HG02970 (cell line): ENCODE data around the gene OR10K1.
"Not testable (repeated sequence)": the region's sequence is repeated elsewhere in the genome, so short reads cannot be mapped to it uniquely, and the experiment has no call there.

Source experiments
- ATAC-seq: cut with Tn5 transposase; IDR thresholded peaks from one replicate; pipeline ENCODE4 v1.9.1; 2021; ENCODE audit warnings: mild to moderate bottlenecking, moderate library complexity, moderate number of reproducible peaks; ENCODE audit not compliant: unreplicated experiment, low FRiP score

OR10K1 gene, protein sequence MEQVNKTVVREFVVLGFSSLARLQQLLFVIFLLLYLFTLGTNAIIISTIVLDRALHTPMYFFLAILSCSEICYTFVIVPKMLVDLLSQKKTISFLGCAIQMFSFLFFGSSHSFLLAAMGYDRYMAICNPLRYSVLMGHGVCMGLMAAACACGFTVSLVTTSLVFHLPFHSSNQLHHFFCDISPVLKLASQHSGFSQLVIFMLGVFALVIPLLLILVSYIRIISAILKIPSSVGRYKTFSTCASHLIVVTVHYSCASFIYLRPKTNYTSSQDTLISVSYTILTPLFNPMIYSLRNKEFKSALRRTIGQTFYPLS

DNA sequence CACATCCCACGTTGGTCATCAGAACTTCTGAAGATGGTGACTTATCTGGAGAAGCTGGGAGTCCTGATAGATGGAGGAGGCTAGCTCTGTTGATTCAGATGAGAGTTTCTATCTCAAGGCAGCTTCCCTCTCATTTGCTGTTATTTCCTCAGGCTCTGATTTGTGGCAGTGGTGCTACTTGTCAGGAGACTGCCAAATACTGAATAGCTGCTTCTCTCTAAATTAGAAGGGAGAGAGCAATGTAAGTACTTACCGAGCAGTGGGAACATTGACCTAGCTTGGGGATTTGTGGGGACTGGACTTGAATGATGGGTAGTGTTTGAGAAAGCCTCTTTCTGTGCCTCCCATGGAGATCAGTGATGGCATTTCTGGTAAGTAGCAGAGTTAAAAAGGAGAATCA is at the start of gene OR10K1:
Gene OR10K1, plus strand, starts transcription at position 301 of the 400 bp plus-strand sequence. CDS start 3,728 bp downstream, outside the sequence.
- no peak for ATAC-seq

DNA sequence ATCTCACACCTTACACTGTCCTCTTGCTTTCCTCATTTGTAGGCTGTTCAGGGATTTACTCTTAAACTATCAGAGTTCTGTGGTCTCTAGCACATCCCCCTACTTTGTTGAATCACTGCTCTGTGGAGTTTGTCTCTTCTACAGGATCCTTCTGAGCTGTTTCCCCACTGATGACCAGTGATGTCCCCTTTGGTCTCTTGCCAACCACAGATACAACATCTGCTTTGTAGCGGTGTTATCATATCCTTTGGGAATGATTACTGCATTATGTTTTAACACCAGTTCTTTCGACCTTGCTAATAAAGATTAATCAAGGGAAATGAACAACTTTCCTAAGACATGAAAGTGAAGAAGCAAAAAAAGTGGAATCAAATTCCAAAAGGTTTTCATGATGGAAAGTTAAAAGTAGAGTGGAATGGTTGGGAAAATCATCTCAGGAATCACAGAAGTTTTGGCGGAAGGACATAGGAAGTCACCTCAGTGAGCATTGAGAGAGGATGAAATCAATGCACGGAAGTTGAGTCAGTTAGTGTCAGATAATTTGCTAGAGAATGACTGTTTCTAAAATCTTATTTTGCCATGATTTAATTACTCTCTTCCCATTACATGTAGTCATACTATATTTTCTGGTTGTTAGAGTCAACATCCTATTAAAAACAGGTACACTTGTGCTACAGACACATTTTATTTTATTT is 46.8 kb upstream of the OR10K1 start:
- ATAC-seq: no peak

DNA sequence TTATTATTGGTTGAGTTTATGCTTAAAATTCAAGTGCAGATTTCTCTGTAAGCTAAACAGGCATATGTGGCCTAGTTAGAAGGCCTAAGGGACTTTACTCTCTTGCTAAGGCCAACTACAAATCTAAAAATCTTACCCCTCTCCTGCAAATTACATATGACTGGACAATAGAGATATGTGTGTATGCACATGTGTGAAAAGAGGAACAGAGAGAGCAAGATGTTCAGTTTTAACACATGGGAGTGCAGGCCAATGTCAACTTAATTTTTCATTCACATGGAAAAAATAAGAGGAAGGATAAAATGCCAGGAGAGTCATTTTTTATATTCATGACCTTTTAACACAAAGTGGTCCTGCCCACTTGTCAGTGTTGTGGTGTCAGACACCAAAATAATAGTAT is 44.0 kb upstream of the OR10K1 start:
- ATAC-seq: no peak

DNA sequence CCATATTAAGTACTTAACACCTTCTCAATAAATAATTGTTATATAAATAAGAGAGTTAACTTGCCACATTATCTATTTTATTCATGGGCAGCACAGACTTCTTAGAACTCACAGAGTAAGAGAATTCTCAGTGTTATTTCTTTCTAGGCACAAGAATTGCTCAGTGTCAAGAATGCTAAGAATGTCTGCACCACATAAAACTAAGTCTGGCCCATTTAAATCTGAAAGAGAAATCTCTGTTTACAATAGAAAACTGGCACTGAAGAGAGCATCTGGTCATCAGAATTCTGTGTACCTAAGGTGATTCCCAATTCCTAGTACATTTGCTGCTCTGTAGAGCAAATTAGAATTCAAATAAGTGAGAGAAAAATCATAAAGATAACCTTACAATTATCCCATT is 39.4 kb upstream of the OR10K1 start:
- ATAC-seq: no peak

DNA sequence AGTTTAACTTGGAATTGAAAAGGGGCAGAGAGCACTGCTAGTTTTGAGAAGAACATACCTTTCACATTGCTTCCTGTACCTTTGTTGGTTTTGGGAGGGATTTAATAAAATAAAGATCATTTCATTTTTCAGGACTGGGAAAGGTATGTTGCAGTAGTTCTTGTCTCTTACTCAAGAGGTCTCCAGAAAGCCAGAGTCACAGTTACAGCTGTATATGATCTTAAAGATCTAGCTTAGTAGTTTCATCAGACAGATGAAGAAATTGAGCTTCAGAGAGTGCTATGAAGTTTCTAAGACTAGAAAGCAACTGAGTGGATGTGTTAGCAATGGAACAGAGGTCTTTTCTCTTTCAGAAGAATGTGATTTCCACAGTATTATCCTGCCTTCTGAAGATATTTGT is 36.6 kb upstream of the OR10K1 start:
- ATAC-seq: no peak

DNA sequence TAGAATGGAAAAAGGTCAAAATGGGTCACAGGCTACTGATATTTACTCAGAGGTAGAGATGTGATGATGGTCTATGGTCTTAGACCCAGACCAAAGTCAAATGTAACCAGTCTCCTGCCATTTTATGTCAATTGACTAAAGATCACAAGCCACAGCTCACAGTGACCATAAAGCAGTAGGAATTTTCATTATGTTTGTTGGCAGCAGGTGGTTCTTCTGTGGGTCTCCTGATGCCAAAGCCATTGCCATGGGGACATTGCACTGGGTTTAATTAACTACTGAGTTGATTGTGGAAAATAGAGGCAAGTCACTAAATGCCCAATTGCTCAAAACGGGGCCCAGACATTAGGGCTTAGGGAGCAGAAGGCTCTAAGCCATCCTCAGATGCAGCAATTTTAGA is 35.5 kb upstream of the OR10K1 start, which contains the start of gene OR10K2:
Gene OR10K2, minus strand, starts transcription at position 101 of the 400 bp plus-strand sequence. CDS start 5,371 bp downstream, outside the sequence.
- no peak for ATAC-seq

DNA sequence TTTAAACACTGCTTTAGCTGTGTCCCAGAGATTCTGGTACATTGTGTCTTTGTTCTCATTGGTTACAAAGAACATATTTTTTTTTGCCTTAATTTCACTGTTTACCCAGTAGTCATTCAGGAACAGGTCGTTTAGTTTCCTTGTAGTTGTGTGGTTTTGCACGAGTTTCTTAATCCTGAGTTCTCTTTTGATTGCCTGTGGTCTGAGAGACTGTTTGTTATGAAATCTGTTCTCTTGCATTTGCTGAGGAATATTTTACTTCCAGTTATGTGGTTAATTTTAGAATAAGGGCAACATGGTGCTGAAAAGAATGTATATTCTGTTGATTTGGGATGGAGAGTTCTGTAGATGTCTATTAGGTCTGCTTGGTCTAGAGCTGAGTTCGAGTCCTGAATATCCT is 31.5 kb upstream of the OR10K1 start:
- not testable (repeated sequence) for ATAC-seq

DNA sequence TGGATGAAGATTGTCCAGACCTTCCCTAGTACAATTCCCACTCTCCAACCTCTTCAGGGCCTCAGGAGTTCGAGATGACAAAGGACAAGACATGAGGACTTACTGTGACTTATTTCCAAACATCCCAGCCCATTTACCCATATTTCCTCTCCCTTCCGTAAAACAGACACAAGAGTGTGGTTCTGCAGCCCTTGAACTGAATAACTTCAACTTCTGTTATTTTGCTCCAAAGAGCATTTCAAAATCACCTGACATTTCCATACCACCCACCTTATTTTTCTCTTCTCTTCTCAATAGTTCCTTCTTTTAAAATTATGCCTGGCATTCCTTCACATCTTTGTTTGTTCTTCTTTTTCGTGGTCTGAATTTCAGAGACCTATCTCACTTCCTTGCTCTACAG is 26.9 kb upstream of the OR10K1 start:
- no peak for ATAC-seq

DNA sequence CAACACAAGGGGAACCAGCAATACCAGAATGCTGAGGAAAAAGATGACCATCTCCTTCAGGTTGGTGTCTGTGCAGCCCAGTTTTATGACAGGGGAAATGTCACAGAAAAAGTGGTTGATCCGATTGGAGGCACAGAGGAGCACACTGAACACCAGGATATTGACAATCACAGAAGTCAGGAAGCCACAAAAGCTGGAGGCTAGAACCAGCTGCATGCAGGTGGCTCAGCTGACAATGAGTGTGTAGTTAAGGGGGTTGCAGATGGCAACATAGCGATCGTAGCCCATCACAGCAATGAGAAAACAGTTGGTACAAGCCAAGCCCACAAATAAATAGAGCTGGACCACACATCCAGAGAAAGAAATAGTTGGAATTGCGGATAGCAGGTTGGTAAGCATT is 16.3 kb upstream of the OR10K1 start:
- no peak for ATAC-seq

DNA sequence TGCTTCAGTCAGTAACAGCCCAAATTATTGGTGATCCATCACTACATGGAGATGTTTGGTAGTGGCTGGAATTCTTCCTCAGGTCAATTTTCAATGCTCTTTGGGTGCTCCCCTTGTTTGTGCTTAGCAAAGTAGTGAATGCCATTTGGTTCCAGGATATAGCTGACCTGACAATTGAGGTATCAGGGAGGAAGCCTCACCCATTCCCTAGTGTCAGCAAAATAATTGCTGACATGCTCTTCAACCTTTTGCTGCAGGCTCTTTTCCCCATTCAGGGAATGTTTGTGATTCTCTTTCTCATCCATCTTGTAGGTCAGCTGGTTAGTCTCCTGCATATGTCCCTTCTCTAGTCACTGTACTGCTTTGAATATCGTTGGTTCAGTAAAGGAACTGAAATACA is 7.1 kb upstream of the OR10K1 start:
- no peak for ATAC-seq

DNA sequence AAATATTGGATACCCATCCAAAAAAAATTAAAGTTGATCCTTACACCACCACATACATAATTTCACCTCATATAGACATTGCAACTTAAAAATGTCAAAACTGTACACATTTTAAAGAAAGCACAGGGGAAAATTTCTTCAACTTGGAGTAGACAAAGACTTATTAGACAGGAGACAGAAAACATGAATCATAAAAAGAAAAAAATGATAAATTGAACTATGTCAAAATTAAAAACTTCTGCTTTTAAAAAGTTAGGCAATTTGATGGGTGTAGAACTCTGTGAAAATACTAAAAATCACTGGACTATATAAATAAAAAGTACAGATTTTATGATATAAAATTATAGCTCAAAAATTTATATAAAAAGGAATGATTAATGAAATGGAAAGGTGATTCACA is 4.4 kb upstream of the OR10K1 start:
- ATAC-seq: no peak

DNA sequence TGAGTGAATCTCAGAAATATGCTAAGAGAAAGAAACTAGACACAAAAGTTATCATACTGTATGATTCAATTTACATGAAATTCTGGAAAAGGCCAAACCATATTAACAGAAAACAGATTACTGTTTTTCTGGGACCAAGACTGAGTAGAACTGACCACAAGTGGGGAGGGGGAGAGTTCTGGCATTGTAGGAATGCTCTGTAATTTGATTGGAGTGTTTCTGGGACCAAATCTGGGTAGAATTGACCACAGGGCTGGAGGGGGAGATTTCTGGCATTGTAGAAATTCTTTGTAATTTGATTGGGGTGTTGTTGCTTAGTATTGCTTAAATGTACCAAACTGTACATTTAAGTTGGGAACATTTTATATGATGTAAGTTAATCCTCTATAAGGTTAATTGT is 3.4 kb upstream of the OR10K1 start:
- no peak for ATAC-seq

DNA sequence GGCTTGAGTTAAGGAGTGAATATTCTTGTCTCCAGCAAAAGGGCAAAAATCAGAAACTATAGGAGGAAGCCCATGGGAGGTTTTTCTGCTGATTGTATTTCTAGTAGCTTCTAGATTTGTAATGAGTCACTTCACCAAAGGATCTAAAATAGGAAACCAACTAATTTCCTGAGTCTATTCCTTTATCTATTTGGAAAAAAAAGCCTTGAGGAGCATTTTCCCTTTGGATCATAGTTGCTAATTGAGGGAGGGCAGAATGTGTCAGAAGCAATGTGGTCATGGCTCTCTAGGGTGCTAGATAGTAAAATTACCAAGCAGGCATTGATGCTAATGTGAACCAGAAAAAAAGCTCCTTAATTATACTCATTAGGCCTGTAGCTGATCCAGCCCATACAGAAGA is 10.3 kb downstream of the OR10K1 start, which contains the start of gene OR10R2:
Gene OR10R2, plus strand, starts transcription at position 301 of the 400 bp plus-strand sequence. CDS start 106 bp downstream, outside the sequence.
- ATAC-seq: no peak

DNA sequence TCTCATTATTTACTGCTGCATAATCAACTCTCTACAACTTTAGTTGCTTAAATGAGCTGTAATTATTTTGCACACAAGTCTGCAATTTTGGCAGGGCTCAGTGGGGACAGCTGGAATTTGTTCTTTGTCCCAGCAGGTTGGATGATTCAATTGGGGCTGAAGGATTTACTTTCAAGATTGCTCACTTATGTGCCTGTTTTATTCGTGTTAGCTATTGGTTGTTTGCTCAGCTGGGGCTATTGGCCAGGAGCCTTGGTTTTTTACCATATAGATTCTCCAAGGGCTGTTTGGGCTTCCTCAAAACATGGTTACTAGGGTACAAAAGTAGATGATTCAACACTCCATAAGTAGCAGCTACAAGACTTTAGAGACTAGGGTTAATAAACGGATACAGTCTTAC is 23.8 kb downstream of the OR10K1 start:
- ATAC-seq: no peak

DNA sequence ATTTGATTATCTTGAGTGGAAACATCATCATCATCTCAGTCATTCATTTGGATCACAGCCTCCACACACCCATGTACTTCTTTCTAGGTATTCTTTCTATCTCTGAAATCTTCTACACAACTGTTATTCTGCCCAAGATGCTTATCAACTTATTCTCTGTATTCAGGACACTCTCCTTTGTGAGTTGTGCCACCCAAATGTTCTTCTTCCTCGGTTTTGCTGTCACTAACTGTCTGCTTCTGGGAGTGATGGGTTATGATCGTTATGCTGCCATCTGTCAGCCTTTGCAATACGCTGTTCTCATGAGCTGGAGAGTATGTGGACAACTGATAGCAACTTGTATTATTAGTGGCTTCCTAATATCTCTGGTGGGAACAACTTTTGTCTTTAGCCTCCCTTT is 29.7 kb downstream of the OR10K1 start:
- ATAC-seq: no peak

DNA sequence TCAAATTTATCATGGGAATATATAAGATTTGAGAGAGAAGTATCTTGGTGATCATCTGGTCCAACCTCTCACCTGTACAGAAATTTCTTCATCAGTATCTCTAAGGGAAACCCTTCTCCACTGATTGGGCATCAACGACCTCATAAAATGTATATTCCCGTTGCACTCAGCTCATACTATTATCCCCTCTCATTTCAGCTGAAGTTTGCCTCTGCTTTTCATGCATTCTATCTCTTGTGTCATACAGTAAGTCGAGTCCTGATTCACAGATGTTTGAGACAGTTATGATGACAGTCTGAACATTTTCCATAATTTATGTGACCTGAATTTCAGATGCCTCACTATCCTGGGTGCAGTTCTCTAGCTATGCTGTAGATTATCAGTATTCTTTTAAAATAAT is 31.4 kb downstream of the OR10K1 start:
- ATAC-seq: no peak

DNA sequence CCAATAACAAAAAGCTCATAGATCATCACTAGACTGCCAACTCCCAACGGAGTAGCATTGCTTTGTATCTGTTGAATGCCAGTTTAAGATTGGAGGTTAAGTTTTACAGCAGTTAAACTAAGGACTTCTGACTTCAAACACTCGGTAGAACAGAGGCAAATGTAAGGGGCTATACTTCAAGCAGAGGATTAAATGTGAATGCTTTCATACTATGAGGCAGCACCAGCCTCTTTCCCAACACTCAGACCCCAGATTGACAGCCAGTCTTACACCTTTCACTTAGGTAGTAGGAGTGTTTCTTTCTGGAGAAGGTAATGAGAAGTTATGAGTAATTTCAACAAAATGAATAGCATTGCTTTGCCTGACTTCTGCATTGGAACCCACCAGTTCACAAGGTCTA is 33.2 kb downstream of the OR10K1 start:
- no peak for ATAC-seq

DNA sequence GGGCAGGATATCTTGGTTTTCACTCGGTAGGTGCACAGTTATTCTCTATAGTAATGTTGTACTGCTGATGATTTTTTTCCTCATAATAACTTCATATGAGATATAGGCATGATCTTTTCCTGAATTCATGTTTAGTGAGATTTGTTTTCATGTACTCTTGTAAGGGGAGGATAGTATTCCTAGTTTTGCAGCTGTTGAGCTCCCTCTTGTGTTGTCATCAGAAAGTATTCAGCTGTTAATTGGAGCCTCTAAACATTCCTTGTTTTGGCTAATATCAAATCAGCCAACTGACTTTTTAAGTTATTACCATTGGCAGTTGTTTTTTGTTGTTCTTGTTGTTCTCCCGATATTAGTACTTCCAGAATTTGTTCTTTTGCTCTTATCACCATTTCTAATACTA is 34.7 kb downstream of the OR10K1 start:
- ATAC-seq: no peak

DNA sequence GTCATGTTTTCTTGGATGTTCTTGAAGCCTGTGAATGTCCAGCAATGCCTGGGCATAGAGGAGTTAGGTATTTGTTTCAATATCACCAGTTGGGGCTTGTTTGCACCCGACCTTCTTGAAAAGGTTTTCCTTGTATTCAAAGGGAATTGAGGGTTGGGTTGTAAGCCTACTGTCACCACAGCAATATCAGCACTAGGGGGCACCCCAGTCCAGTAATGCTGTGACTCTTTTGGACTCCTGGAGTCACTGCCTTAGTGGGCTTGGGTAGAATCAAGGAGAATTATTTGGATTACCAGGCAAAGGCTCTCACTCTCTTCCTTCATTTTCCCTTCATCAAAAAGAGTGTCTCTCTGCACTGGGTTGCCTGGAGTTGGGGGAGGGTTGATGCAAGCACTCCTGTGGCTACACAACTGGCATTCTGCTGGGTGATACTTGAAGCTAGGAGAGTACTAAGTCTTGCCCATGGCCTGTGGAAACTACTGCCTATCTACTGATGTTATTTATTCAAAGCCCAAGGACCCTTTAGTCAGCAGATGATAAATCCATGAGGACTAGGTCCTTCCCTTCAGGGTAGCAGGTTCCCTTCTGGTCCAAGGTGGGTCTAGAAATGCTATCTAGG is 44.8 kb downstream of the OR10K1 start:
- ATAC-seq: no peak

DNA sequence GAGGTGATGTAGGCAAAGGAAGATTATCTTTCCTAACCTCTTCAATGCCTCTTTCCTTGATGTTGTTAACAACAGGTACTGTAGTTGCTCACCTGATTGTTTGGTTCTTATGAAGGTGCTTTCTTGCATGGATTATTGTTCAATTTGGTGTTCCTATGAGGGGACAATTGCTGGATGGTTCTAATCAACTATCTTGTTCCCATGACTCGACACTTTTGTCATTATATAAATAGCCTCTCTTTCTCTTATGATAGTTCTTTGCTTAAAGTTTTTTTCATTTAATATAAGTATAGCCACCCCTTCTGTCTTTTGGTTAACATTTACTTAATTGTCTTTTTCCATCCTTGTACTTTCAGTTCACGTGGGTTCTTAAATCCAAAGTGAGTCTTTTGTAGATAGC is 45.9 kb downstream of the OR10K1 start:
- no peak for ATAC-seq

DNA sequence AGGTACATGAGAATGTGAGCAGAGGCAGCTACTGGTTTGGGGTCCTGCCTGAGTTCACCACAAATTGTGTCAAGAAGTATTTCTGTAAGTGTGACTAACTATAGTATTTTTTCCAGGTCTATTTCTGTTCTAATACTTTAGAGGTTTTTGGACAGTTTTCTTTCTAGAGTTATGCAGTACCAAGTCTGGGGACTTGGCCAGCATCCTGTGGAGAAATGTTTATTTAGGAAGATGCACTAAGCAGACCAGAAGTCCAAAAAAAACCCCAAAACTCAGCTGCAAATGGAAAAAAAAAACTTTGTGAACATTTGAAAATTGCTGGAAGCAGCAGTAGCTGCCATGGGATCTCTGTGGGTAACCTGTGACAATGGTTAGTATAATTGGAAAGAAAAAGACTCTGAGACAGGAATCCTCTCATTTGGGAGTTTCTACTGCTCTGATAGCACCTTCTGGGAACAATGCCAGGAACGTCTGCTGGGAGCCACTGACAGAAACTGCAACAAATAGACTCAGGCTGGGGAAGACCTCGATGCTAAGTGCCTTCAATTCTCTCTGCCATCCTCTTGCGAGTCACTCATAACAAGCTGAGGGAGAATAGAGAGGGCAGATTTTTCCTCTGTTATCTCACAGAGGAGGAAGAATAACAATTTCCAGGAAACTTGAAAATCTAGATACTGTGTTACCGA is 48.0 kb downstream of the OR10K1 start:
- no peak for ATAC-seq
